ENCODE data around the gene BMP6. TPM values are rescaled to one million over a fixed set of nuclear protein-coding genes. Genes with fewer than 3 reads are reported as not detected.

Gene BMP6
- polyA plus RNA-seq, 1 donor: 1.5 TPM

DNA sequence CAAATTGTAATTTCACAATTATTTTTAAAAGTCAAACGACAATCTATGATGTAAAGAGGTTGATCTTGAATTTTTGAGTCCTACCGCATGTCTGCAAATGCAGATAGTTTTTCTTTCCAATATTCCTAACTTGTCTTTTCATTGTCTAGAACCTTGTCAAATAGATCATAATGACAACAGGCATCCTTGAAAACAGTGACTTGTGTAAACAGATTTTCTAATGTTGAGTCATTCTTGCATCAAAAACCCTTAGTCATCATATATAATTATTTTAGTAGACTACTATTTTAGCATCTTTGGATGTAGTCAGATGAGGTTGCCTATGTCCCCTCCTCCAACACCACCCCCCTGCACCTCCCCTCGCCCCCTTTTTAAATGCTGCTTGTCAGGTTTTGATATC is 43.8 kb downstream of the BMP6 start:
- H3K4me3 ChIP-seq (ENCODE audit: low read length): no peak overlapping the region
- no peak overlapping the region for H3K27ac ChIP-seq (ENCODE audit: low read length)
- no peaks in the 10 kb centered on the region for H3K27me3 ChIP-seq (ENCODE audit: control insufficient read depth, insufficient read depth, low read length)
- no peaks in the 10 kb centered on the region for H3K4me1 ChIP-seq (ENCODE audit: control insufficient read depth, insufficient read depth, low read length)
- WGBS (ENCODE audit: insufficient coverage, low lambda C conversion rate): 50% methylated on average over 2 of the region's 3 CpGs
- H3K36me3 ChIP-seq (ENCODE audit: control insufficient read depth, insufficient read depth, low read length): no peaks in the 10 kb centered on the region
- H3K9me3 ChIP-seq (ENCODE audit: control insufficient read depth, low read depth, low read length): no peaks in the 10 kb centered on the region
- no peak for DNase-seq

DNA sequence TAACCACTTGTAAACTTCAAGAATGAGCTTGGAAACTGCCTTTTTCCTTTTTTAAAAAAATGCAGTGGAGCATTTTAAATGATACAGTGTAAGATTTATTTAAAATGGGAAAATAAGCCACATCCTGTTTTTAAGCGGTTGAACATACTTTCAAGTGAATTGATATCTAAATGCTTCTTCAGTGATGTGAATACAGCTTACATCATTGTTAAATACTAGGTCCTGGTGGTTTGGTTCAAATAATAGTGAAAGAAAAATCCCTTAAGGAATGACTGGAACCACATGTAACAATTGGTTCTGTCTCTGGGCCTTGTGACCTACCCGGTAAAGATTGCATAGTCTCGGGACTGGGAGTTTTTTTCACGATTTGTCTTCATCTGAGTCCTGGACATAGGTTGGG is 44.2 kb downstream of the BMP6 start:
- WGBS (ENCODE audit: insufficient coverage, low lambda C conversion rate): 92% methylated on average over 2 of the region's 4 CpGs
- H3K4me1 ChIP-seq (ENCODE audit: control insufficient read depth, insufficient read depth, low read length): no peaks in the 10 kb centered on the region
- DNase-seq: no peak
- H3K27me3 ChIP-seq (ENCODE audit: control insufficient read depth, insufficient read depth, low read length): no peaks in the 10 kb centered on the region
- H3K4me3 ChIP-seq (ENCODE audit: low read length): no peak overlapping the region
- no peaks in the 10 kb centered on the region for H3K9me3 ChIP-seq (ENCODE audit: control insufficient read depth, low read depth, low read length)
- H3K36me3 ChIP-seq (ENCODE audit: control insufficient read depth, insufficient read depth, low read length): no peaks in the 10 kb centered on the region
- no peak overlapping the region for H3K27ac ChIP-seq (ENCODE audit: low read length)

- no peak overlapping the region for H3K27ac ChIP-seq (ENCODE audit: low read length)
- H3K36me3 ChIP-seq (ENCODE audit: control insufficient read depth, insufficient read depth, low read length): no peaks in the 10 kb centered on the region
- DNase-seq: no peak
- no peaks in the 10 kb centered on the region for H3K4me1 ChIP-seq (ENCODE audit: control insufficient read depth, insufficient read depth, low read length)
- H3K4me3 ChIP-seq (ENCODE audit: low read length): no peak overlapping the region
- no peaks in the 10 kb centered on the region for H3K9me3 ChIP-seq (ENCODE audit: control insufficient read depth, low read depth, low read length)
- H3K27me3 ChIP-seq (ENCODE audit: control insufficient read depth, insufficient read depth, low read length): no peaks in the 10 kb centered on the region
- no CpG with 5 or more reads among the region's 3 CpGs for WGBS (ENCODE audit: insufficient coverage, low lambda C conversion rate)
Observed at GRCh38 chr6:7770601-7771000, 44.7 kb downstream of the BMP6 start.

GRCh38 chr6:7773322-7773721 is 47.4 kb downstream of the BMP6 start:
- no peak for DNase-seq
- H3K36me3 ChIP-seq (ENCODE audit: control insufficient read depth, insufficient read depth, low read length): no peaks in the 10 kb centered on the region
- H3K4me1 ChIP-seq (ENCODE audit: control insufficient read depth, insufficient read depth, low read length): no peaks in the 10 kb centered on the region
- no peak overlapping the region for H3K4me3 ChIP-seq (ENCODE audit: low read length)
- H3K9me3 ChIP-seq (ENCODE audit: control insufficient read depth, low read depth, low read length): no peaks in the 10 kb centered on the region
- no CpG with 5 or more reads among the region's 3 CpGs for WGBS (ENCODE audit: insufficient coverage, low lambda C conversion rate)
- no peaks in the 10 kb centered on the region for H3K27me3 ChIP-seq (ENCODE audit: control insufficient read depth, insufficient read depth, low read length)
- no peak overlapping the region for H3K27ac ChIP-seq (ENCODE audit: low read length)

GRCh38 chr6:7773914-7774313 is 48.0 kb downstream of the BMP6 start:
- DNase-seq: no peak
- Histone ChIP-seq H3K4me1 (ENCODE audit: control insufficient read depth, insufficient read depth, low read length) (no peaks in the 10 kb centered on the region), H3K27me3 (ENCODE audit: control insufficient read depth, insufficient read depth, low read length) (no peaks in the 10 kb centered on the region), H3K9me3 (ENCODE audit: control insufficient read depth, low read depth, low read length) (no peaks in the 10 kb centered on the region), H3K27ac (ENCODE audit: low read length) (no peak overlapping the region), H3K36me3 (ENCODE audit: control insufficient read depth, insufficient read depth, low read length) (no peaks in the 10 kb centered on the region), H3K4me3 (ENCODE audit: low read length) (no peak overlapping the region)
- 63% methylated on average over 2 of the region's 9 CpGs for WGBS (ENCODE audit: insufficient coverage, low lambda C conversion rate)

DNA sequence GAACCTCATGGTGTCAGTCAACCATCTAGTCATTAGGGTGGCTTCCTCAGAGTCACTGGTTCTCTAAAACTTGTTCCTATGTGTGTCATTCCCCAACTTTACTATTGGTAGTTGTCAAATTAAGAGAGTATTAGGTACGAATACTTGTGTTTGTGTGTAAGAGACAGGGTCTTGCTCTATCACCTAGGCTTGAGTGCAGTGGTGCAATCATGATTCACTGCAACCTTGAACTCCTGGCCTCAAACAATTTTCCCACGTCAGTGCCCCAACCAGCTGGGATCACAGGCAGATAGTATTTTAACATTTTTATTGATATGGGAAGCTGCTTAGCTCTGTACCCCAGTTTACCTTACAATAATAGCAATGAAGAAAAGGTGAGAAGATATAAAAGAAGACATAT is 50.6 kb downstream of the BMP6 start:
- no peaks in the 10 kb centered on the region for H3K27me3 ChIP-seq (ENCODE audit: control insufficient read depth, insufficient read depth, low read length)
- no peak for DNase-seq
- no peaks in the 10 kb centered on the region for H3K9me3 ChIP-seq (ENCODE audit: control insufficient read depth, low read depth, low read length)
- H3K27ac ChIP-seq (ENCODE audit: low read length): no peak overlapping the region
- no CpG with 5 or more reads among the region's 2 CpGs for WGBS (ENCODE audit: insufficient coverage, low lambda C conversion rate)
- no peaks in the 10 kb centered on the region for H3K4me1 ChIP-seq (ENCODE audit: control insufficient read depth, insufficient read depth, low read length)
- H3K36me3 ChIP-seq (ENCODE audit: control insufficient read depth, insufficient read depth, low read length): no peaks in the 10 kb centered on the region
- H3K4me3 ChIP-seq (ENCODE audit: low read length): no peak overlapping the region

GRCh38 chr6:7777074-7777473 is 51.2 kb downstream of the BMP6 start:
- Histone ChIP-seq H3K4me1 (ENCODE audit: control insufficient read depth, insufficient read depth, low read length) (no peaks in the 10 kb centered on the region), H3K9me3 (ENCODE audit: control insufficient read depth, low read depth, low read length) (no peaks in the 10 kb centered on the region), H3K36me3 (ENCODE audit: control insufficient read depth, insufficient read depth, low read length) (no peaks in the 10 kb centered on the region), H3K27me3 (ENCODE audit: control insufficient read depth, insufficient read depth, low read length) (peaks cover 2% of the 10 kb centered on the region), H3K27ac (ENCODE audit: low read length) (no peak overlapping the region), H3K4me3 (ENCODE audit: low read length) (no peak overlapping the region)
- no peak for DNase-seq
- WGBS (ENCODE audit: insufficient coverage, low lambda C conversion rate): no CpG with 5 or more reads among the region's 4 CpGs

GRCh38 chr6:7781240-7781639 is 55.3 kb downstream of the BMP6 start:
- no peak overlapping the region for H3K4me3 ChIP-seq (ENCODE audit: low read length)
- DNase-seq: no peak
- no peaks in the 10 kb centered on the region for H3K36me3 ChIP-seq (ENCODE audit: control insufficient read depth, insufficient read depth, low read length)
- no peaks in the 10 kb centered on the region for H3K4me1 ChIP-seq (ENCODE audit: control insufficient read depth, insufficient read depth, low read length)
- H3K27ac ChIP-seq (ENCODE audit: low read length): no peak overlapping the region
- H3K9me3 ChIP-seq (ENCODE audit: control insufficient read depth, low read depth, low read length): no peaks in the 10 kb centered on the region
- WGBS (ENCODE audit: insufficient coverage, low lambda C conversion rate): 100% methylated on average over 1 of the region's 6 CpGs
- H3K27me3 ChIP-seq (ENCODE audit: control insufficient read depth, insufficient read depth, low read length): peaks cover 9% of the 10 kb centered on the region

- H3K27ac ChIP-seq (ENCODE audit: low read length): no peak overlapping the region
- H3K4me1 ChIP-seq (ENCODE audit: control insufficient read depth, insufficient read depth, low read length): no peaks in the 10 kb centered on the region
- WGBS (ENCODE audit: insufficient coverage, low lambda C conversion rate): no CpG with 5 or more reads among the region's 6 CpGs
- H3K4me3 ChIP-seq (ENCODE audit: low read length): no peak overlapping the region
- peaks cover 9% of the 10 kb centered on the region for H3K27me3 ChIP-seq (ENCODE audit: control insufficient read depth, insufficient read depth, low read length)
- no peaks in the 10 kb centered on the region for H3K9me3 ChIP-seq (ENCODE audit: control insufficient read depth, low read depth, low read length)
- H3K36me3 ChIP-seq (ENCODE audit: control insufficient read depth, insufficient read depth, low read length): no peaks in the 10 kb centered on the region
- no peak for DNase-seq
Observed at GRCh38 chr6:7784248-7784647, 58.3 kb downstream of the BMP6 start.

GRCh38 chr6:7784706-7785105 is 58.8 kb downstream of the BMP6 start:
- WGBS (ENCODE audit: insufficient coverage, low lambda C conversion rate): no CpG with 5 or more reads among the region's 2 CpGs
- H3K4me3 ChIP-seq (ENCODE audit: low read length): no peak overlapping the region
- peak in 1 of 2 donors; percentile 6 for DNase-seq
- H3K36me3 ChIP-seq (ENCODE audit: control insufficient read depth, insufficient read depth, low read length): no peaks in the 10 kb centered on the region
- no peaks in the 10 kb centered on the region for H3K9me3 ChIP-seq (ENCODE audit: control insufficient read depth, low read depth, low read length)
- H3K27ac ChIP-seq (ENCODE audit: low read length): no peak overlapping the region
- H3K27me3 ChIP-seq (ENCODE audit: control insufficient read depth, insufficient read depth, low read length): peaks cover 9% of the 10 kb centered on the region
- H3K4me1 ChIP-seq (ENCODE audit: control insufficient read depth, insufficient read depth, low read length): no peaks in the 10 kb centered on the region

- Histone ChIP-seq H3K27me3 (ENCODE audit: control insufficient read depth, insufficient read depth, low read length) (peaks cover 9% of the 10 kb centered on the region), H3K4me1 (ENCODE audit: control insufficient read depth, insufficient read depth, low read length) (no peaks in the 10 kb centered on the region), H3K9me3 (ENCODE audit: control insufficient read depth, low read depth, low read length) (no peaks in the 10 kb centered on the region), H3K27ac (ENCODE audit: low read length) (peak overlapping the region; percentile 77), H3K4me3 (ENCODE audit: low read length) (no peak overlapping the region), H3K36me3 (ENCODE audit: control insufficient read depth, insufficient read depth, low read length) (no peaks in the 10 kb centered on the region)
- DNase-seq: peak; percentile 23 to 48
- 59% methylated on average over 2 of the region's 7 CpGs for WGBS (ENCODE audit: insufficient coverage, low lambda C conversion rate)
Observed at GRCh38 chr6:7785243-7786035, 59.5 kb downstream of the BMP6 start.
